Measurements from ENCODE around the gene ELANE. TPM values are rescaled to one million over a fixed set of nuclear protein-coding genes. Genes with fewer than 3 reads are reported as not detected.

The ELANE gene
- total and polyA plus RNA-seq, 2 experiments from 2014 or later, result 0.81 to 0.83 TPM

- 93% methylated on average over 30 of the region's 37 CpGs for WGBS (ENCODE audit: low lambda C conversion rate, missing lambda C conversion rate)
- no peak for TF ChIP-seq EZH2phosphoT487 (IDR thresholded peaks at IDR 0.05; ENCODE audit: low read depth, severe bottlenecking, unreplicated experiment)
- TF ChIP-seq CTCF (IDR thresholded peaks at IDR 0.05; ENCODE audit: poor library complexity), result no peak
- TF ChIP-seq EZH2 (IDR thresholded peaks at IDR 0.05; ENCODE audit: borderline replicate concordance), result no peak
- H3K4me3 ChIP-seq, result no peak overlapping the region
- H2AFZ ChIP-seq, result no peak overlapping the region
- no peaks in the 10 kb centered on the region for H3K27me3 ChIP-seq
- no peaks in the 10 kb centered on the region for H3K79me2 ChIP-seq
- DNase-seq (ENCODE audit: low spot score), result no peak
- no peaks in the 10 kb centered on the region for H4K20me1 ChIP-seq (ENCODE audit: insufficient read depth, poor library complexity, severe bottlenecking)
- no peak overlapping the region for H3K27ac ChIP-seq
- no peaks in the 10 kb centered on the region for H3K4me1 ChIP-seq (ENCODE audit: insufficient read depth)
- no peaks in the 10 kb centered on the region for H3K36me3 ChIP-seq (replicated peaks; ENCODE audit: insufficient read depth, low read depth)
- no peak overlapping the region for H3K4me2 ChIP-seq
- no peaks in the 10 kb centered on the region for H3K9me3 ChIP-seq (ENCODE audit: low read depth)
- H3K9me2 ChIP-seq (replicated peaks; ENCODE audit: insufficient read depth), result no peaks in the 10 kb centered on the region
Measured at GRCh38 chr19:879711-880438, 27.8 kb downstream of the ELANE start.

GRCh38 chr19:881385-882071 is 29.4 kb downstream of the ELANE start:
- no peaks in the 10 kb centered on the region for H3K36me3 ChIP-seq (replicated peaks; ENCODE audit: insufficient read depth, low read depth)
- DNase-seq (ENCODE audit: low spot score), result no peak

GRCh38 chr19:882871-883497 is 30.9 kb downstream of the ELANE start:
- no peak overlapping the region for H2AFZ ChIP-seq
- H3K4me2 ChIP-seq, result no peak overlapping the region
- no peaks in the 10 kb centered on the region for H3K79me2 ChIP-seq
- WGBS (ENCODE audit: low lambda C conversion rate, missing lambda C conversion rate), result 93% methylated on average over 12 of the region's 30 CpGs
- no peaks in the 10 kb centered on the region for H4K20me1 ChIP-seq (ENCODE audit: insufficient read depth, poor library complexity, severe bottlenecking)
- no peaks in the 10 kb centered on the region for H3K36me3 ChIP-seq (replicated peaks; ENCODE audit: insufficient read depth, low read depth)
- H3K9me2 ChIP-seq (replicated peaks; ENCODE audit: insufficient read depth), result no peaks in the 10 kb centered on the region
- no peak overlapping the region for H3K27ac ChIP-seq
- H3K27me3 ChIP-seq, result no peaks in the 10 kb centered on the region
- no peaks in the 10 kb centered on the region for H3K9me3 ChIP-seq (ENCODE audit: low read depth)
- H3K4me3 ChIP-seq, result no peak overlapping the region
- DNase-seq (ENCODE audit: low spot score), result no peak
- no peaks in the 10 kb centered on the region for H3K4me1 ChIP-seq (ENCODE audit: insufficient read depth)
- no peak for TF ChIP-seq CTCF (IDR thresholded peaks at IDR 0.05; ENCODE audit: poor library complexity)
- TF ChIP-seq EZH2 (IDR thresholded peaks at IDR 0.05; ENCODE audit: borderline replicate concordance), result no peak
- no peak for TF ChIP-seq EZH2phosphoT487 (IDR thresholded peaks at IDR 0.05; ENCODE audit: low read depth, severe bottlenecking, unreplicated experiment)

More at GRCh38 chr19:881385-882071, 29.4 kb downstream of the ELANE start:
- Histone ChIP-seq H3K4me2 (no peak overlapping the region), H3K27me3 (no peaks in the 10 kb centered on the region), H2AFZ (no peak overlapping the region), H3K4me1 (ENCODE audit: insufficient read depth) (no peaks in the 10 kb centered on the region), H3K27ac (no peak overlapping the region), H3K79me2 (no peaks in the 10 kb centered on the region), H4K20me1 (ENCODE audit: insufficient read depth, poor library complexity, severe bottlenecking) (no peaks in the 10 kb centered on the region), H3K9me3 (ENCODE audit: low read depth) (no peaks in the 10 kb centered on the region), H3K4me3 (no peak overlapping the region), H3K9me2 (replicated peaks; ENCODE audit: insufficient read depth) (no peaks in the 10 kb centered on the region)
- WGBS (ENCODE audit: low lambda C conversion rate, missing lambda C conversion rate), result over 99% methylated on average over 34 of the region's 34 CpGs
- TF ChIP-seq EZH2phosphoT487 (IDR thresholded peaks at IDR 0.05; ENCODE audit: low read depth, severe bottlenecking, unreplicated experiment), result no peak
- TF ChIP-seq CTCF (IDR thresholded peaks at IDR 0.05; ENCODE audit: poor library complexity), result no peak
- TF ChIP-seq EZH2 (IDR thresholded peaks at IDR 0.05; ENCODE audit: borderline replicate concordance), result no peak

Data from hepatocyte (in vitro differentiated cells).